ENCODE measurements around the gene WDR70.
"Not testable (repeated sequence)": the region's sequence is repeated elsewhere in the genome, so short reads cannot be mapped to it uniquely, and the experiment has no call there.

WDR70 gene

DNA sequence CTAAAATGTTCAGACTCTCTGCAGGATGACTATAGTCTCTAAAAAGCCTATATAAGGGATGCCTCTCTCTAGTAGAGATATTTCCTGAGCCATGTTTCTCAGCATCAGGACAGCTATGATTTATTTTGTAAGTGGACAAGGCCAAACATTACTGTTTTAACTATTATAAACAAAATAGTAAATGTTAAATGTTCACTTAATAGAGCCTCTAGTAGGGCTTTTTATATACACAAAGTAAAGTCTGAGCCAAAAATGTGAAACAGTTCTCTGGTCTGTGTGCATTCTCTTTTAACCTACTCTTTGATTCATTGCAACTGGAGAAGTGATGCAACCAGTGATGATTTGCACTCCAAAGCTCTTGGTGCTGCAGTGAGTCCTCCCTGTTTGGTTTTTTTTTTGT is 240.2 kb downstream of the WDR70 start:
- TF ChIP-seq ZNF565 (CRISPR knock-in tag; conservative IDR thresholded peaks at IDR 0.05; ENCODE audit: low read depth) (no peak), TCF4 (CRISPR knock-in tag; IDR thresholded peaks at IDR 0.05; ENCODE audit: borderline replicate concordance) (no peak), PPARA (CRISPR knock-in tag; IDR thresholded peaks at IDR 0.05; ENCODE audit: borderline replicate concordance) (no peak), ESRRG (CRISPR knock-in tag; IDR thresholded peaks at IDR 0.05) (no peak), ARNTL (CRISPR knock-in tag; IDR thresholded peaks at IDR 0.05; ENCODE audit: borderline replicate concordance, low read depth) (no peak), BACH2 (CRISPR knock-in tag; IDR thresholded peaks at IDR 0.05; ENCODE audit: borderline replicate concordance) (no peak), GLIS3 (CRISPR knock-in tag; IDR thresholded peaks at IDR 0.05) (no peak), ZNF8 (CRISPR knock-in tag; IDR thresholded peaks at IDR 0.05) (no peak), ZC3H10 (CRISPR knock-in tag; IDR thresholded peaks at IDR 0.05) (no peak)
- TF ChIP-seq, protein P1, sequence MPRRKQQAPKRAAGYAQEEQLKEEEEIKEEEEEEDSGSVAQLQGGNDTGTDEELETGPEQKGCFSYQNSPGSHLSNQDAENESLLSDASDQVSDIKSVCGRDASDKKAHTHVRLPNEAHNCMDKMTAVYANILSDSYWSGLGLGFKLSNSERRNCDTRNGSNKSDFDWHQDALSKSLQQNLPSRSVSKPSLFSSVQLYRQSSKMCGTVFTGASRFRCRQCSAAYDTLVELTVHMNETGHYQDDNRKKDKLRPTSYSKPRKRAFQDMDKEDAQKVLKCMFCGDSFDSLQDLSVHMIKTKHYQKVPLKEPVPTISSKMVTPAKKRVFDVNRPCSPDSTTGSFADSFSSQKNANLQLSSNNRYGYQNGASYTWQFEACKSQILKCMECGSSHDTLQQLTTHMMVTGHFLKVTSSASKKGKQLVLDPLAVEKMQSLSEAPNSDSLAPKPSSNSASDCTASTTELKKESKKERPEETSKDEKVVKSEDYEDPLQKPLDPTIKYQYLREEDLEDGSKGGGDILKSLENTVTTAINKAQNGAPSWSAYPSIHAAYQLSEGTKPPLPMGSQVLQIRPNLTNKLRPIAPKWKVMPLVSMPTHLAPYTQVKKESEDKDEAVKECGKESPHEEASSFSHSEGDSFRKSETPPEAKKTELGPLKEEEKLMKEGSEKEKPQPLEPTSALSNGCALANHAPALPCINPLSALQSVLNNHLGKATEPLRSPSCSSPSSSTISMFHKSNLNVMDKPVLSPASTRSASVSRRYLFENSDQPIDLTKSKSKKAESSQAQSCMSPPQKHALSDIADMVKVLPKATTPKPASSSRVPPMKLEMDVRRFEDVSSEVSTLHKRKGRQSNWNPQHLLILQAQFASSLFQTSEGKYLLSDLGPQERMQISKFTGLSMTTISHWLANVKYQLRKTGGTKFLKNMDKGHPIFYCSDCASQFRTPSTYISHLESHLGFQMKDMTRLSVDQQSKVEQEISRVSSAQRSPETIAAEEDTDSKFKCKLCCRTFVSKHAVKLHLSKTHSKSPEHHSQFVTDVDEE (CRISPR knock-in tag; IDR thresholded peaks at IDR 0.05), result no peak
- TF ChIP-seq, protein P2, sequence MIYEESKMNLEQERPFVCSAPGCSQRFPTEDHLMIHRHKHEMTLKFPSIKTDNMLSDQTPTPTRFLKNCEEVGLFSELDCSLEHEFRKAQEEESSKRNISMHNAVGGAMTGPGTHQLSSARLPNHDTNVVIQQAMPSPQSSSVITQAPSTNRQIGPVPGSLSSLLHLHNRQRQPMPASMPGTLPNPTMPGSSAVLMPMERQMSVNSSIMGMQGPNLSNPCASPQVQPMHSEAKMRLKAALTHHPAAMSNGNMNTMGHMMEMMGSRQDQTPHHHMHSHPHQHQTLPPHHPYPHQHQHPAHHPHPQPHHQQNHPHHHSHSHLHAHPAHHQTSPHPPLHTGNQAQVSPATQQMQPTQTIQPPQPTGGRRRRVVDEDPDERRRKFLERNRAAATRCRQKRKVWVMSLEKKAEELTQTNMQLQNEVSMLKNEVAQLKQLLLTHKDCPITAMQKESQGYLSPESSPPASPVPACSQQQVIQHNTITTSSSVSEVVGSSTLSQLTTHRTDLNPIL (CRISPR knock-in tag; IDR thresholded peaks at IDR 0.05; ENCODE audit: low read depth), result no peak
- TF ChIP-seq, protein P3, sequence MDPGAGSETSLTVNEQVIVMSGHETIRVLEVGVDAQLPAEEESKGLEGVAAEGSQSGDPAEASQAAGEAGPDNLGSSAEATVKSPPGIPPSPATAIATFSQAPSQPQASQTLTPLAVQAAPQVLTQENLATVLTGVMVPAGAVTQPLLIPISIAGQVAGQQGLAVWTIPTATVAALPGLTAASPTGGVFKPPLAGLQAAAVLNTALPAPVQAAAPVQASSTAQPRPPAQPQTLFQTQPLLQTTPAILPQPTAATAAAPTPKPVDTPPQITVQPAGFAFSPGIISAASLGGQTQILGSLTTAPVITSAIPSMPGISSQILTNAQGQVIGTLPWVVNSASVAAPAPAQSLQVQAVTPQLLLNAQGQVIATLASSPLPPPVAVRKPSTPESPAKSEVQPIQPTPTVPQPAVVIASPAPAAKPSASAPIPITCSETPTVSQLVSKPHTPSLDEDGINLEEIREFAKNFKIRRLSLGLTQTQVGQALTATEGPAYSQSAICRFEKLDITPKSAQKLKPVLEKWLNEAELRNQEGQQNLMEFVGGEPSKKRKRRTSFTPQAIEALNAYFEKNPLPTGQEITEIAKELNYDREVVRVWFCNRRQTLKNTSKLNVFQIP (CRISPR knock-in tag; IDR thresholded peaks at IDR 0.05; ENCODE audit: borderline replicate concordance, low read depth), result no peak
- no peak for ATAC-seq

DNA sequence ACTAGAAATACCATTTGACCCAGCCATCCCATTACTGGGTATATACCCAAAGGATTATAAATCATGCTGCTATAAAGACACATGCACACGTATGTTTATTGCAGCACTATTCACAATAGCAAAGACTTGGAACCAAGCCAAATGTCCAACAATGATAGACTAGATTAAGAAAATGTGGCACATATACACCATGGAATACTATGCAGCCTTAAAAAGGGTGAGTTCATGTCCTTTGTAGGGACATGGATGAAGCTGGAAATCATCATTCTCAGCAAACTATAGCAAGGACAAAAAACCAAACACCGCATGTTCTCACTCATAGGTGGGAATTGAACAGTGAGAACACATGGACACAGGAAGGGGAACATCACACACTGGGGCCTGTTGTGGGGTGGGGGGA is 243.2 kb downstream of the WDR70 start:
- not testable (repeated sequence) for ATAC-seq

DNA sequence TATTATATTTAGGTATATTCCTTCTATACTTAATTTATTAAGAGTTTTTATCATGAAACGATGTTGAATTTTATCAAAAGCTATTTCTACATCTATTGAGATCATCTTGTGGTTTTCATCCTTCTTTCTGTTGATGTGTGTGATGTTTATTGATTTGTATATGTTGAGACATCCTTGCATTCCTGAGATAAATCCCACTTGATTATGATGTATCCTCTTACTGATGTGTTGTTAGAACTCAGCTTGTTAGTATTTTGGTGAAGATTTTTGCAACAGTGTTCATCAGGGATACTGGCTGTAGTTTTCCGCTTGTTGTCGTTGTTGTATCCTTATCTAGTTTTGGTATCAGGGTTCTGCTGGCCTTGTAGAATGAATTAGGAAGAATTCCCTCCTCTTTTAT is 247.1 kb downstream of the WDR70 start:
- ATAC-seq, result no peak
- TF ChIP-seq TOX (CRISPR knock-in tag; IDR thresholded peaks at IDR 0.05; ENCODE audit: borderline replicate concordance) (no peak), TCF4 (CRISPR knock-in tag; IDR thresholded peaks at IDR 0.05; ENCODE audit: borderline replicate concordance) (no peak), ZFP30 (CRISPR knock-in tag; IDR thresholded peaks at IDR 0.05) (no peak)
- TF ChIP-seq, protein P4, sequence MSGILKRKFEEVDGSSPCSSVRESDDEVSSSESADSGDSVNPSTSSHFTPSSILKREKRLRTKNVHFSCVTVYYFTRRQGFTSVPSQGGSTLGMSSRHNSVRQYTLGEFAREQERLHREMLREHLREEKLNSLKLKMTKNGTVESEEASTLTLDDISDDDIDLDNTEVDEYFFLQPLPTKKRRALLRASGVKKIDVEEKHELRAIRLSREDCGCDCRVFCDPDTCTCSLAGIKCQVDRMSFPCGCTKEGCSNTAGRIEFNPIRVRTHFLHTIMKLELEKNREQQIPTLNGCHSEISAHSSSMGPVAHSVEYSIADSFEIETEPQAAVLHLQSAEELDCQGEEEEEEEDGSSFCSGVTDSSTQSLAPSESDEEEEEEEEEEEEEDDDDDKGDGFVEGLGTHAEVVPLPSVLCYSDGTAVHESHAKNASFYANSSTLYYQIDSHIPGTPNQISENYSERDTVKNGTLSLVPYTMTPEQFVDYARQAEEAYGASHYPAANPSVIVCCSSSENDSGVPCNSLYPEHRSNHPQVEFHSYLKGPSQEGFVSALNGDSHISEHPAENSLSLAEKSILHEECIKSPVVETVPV (CRISPR knock-in tag; IDR thresholded peaks at IDR 0.05), result no peak
- TF ChIP-seq, protein P3 (CRISPR knock-in tag; IDR thresholded peaks at IDR 0.05; ENCODE audit: borderline replicate concordance, low read depth), result no peak

DNA sequence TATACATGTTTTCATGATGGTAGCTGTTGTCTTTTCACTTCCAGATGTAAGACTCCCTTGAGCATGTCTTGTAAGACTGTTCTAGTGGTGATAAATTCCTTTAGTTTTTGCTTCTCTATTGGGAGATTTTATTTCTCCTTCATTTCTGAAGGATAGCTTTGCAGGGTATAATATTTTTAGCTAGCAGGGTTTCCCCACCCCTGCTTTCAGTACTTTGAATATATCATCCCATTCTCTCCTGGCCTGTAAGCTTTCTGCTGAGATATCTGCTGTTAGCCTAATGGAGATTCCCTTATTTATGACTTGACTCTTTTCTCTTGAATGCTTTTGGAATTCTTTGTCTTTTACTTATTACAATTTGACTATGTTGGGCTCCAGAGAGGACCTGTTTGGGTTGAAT is 249.8 kb downstream of the WDR70 start:
- ATAC-seq, result no peak
- no peak for TF ChIP-seq ARNTL (CRISPR knock-in tag; IDR thresholded peaks at IDR 0.05; ENCODE audit: borderline replicate concordance, low read depth)
- TF ChIP-seq ZC3H10 (CRISPR knock-in tag; IDR thresholded peaks at IDR 0.05), result no peak
- TF ChIP-seq, protein P4 (CRISPR knock-in tag; IDR thresholded peaks at IDR 0.05), result no peak
- TF ChIP-seq, protein P5, sequence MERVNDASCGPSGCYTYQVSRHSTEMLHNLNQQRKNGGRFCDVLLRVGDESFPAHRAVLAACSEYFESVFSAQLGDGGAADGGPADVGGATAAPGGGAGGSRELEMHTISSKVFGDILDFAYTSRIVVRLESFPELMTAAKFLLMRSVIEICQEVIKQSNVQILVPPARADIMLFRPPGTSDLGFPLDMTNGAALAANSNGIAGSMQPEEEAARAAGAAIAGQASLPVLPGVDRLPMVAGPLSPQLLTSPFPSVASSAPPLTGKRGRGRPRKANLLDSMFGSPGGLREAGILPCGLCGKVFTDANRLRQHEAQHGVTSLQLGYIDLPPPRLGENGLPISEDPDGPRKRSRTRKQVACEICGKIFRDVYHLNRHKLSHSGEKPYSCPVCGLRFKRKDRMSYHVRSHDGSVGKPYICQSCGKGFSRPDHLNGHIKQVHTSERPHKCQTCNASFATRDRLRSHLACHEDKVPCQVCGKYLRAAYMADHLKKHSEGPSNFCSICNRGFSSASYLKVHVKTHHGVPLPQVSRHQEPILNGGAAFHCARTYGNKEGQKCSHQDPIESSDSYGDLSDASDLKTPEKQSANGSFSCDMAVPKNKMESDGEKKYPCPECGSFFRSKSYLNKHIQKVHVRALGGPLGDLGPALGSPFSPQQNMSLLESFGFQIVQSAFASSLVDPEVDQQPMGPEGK (CRISPR knock-in tag; IDR thresholded peaks at IDR 0.05; ENCODE audit: borderline replicate concordance), result no peak
- no peak for TF ChIP-seq ESRRG (CRISPR knock-in tag; IDR thresholded peaks at IDR 0.05)
- no peak for TF ChIP-seq ZFP30 (CRISPR knock-in tag; IDR thresholded peaks at IDR 0.05)
- no peak for TF ChIP-seq CSDC2 (CRISPR knock-in tag; IDR thresholded peaks at IDR 0.05)
- no peak for TF ChIP-seq ZFP3 (CRISPR knock-in tag; IDR thresholded peaks at IDR 0.05)
- TF ChIP-seq TCF4 (CRISPR knock-in tag; IDR thresholded peaks at IDR 0.05; ENCODE audit: borderline replicate concordance), result no peak
- TF ChIP-seq ZNF8 (CRISPR knock-in tag; IDR thresholded peaks at IDR 0.05), result no peak
- TF ChIP-seq RARB (CRISPR knock-in tag; IDR thresholded peaks at IDR 0.05), result no peak
- TF ChIP-seq ISL1 (CRISPR knock-in tag; IDR thresholded peaks at IDR 0.05), result no peak
- TF ChIP-seq ZNF70 (CRISPR knock-in tag; IDR thresholded peaks at IDR 0.05), result no peak
- no peak for TF ChIP-seq BACH2 (CRISPR knock-in tag; IDR thresholded peaks at IDR 0.05; ENCODE audit: borderline replicate concordance)
